Epithelial cell of esophagus (primary cell): ENCODE measurements around the gene RNU7-1.

Experiments used
- DNase-seq: peaks from one replicate; pipeline ENCODE4 v3.0.0; 2010; ENCODE audit warnings: low read depth
- H3K4me3 ChIP-seq: 2 replicates; pipeline ENCODE4 v1.5.1; 2011; ENCODE audit warnings: mild to moderate bottlenecking, low read length, control low read depth
- TF ChIP-seq, protein P1 (sequence below): IDR thresholded peaks from 2 replicates; pipeline ENCODE4 v1.5.1; 2011; ENCODE audit warnings: low read depth, mild to moderate bottlenecking, low read length, control low read depth, inconsistent platforms; ENCODE audit not compliant: insufficient read depth; ENCODE audit errors: missing control alignments

Gene RNU7-1

DNA sequence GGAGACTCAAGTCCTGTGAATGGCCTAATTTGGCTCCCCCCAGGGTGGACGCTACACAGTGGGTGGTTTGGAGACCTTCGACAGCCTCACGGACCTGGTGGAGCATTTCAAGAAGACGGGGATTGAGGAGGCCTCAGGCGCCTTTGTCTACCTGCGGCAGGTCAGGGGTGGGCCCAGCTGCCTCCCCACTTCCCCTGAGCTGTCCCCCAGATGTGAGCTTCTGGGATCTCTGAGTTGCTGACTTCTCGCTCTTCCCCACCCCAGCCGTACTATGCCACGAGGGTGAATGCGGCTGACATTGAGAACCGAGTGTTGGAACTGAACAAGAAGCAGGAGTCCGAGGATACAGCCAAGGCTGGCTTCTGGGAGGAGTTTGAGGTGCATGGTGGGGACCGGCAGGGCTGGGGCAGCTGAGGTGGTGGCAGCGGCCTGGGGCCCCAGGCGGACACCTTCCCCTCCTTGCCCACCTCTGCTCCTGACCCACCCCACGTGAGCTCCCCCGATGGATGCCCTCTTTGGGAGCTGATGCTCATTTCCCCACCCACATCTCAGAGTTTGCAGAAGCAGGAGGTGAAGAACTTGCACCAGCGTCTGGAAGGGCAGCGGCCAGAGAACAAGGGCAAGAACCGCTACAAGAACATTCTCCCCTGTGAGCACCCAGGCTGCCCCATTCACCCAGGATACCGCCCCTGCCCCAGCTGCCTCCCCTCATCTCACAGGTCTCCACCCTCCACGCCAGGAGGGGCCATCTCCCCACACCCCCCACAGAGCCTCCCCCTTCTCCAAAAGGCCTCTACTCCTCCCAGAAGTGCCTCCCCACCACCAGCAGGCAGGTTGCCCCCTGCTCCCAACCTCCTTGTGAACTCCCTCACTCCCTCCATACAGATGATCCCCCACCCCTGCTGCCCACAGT, 11.7 kb downstream of the RNU7-1 start:
- TF ChIP-seq, protein P1, sequence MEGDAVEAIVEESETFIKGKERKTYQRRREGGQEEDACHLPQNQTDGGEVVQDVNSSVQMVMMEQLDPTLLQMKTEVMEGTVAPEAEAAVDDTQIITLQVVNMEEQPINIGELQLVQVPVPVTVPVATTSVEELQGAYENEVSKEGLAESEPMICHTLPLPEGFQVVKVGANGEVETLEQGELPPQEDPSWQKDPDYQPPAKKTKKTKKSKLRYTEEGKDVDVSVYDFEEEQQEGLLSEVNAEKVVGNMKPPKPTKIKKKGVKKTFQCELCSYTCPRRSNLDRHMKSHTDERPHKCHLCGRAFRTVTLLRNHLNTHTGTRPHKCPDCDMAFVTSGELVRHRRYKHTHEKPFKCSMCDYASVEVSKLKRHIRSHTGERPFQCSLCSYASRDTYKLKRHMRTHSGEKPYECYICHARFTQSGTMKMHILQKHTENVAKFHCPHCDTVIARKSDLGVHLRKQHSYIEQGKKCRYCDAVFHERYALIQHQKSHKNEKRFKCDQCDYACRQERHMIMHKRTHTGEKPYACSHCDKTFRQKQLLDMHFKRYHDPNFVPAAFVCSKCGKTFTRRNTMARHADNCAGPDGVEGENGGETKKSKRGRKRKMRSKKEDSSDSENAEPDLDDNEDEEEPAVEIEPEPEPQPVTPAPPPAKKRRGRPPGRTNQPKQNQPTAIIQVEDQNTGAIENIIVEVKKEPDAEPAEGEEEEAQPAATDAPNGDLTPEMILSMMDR, result no peak
- H3K4me3 ChIP-seq, result no peak overlapping the region
- DNase-seq, result no peak

GRCh38 chr12:6956021-6956727, 12.6 kb downstream of the RNU7-1 start:
- DNase-seq, result no peak
- TF ChIP-seq, protein P1, result no peak
- no peak overlapping the region for H3K4me3 ChIP-seq

DNA sequence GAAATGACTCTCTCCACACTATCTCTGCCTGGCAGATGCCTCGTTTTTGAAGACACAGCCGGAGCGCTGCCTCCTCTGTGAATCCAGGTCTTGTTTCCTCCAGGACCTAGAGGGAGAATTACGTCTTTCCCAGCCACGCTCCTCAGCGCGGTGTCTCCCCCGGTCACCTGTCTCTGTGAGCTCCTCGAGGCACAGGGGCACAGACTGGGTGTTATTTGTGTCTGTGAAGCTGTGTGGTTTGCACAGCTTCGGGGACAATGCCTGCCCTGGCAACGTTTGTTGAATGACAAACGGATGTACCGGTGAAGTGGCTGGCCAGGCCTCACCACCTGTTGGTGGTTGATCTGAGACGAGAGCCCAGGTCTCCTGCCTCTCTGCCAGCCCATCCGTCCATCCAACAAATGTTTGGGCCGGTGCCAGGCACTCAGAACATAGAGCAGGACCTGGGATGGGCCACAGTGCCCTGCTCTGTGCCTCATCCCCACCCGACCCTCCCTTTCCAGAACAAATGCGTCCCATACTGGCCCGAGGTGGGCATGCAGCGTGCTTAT, 13.6 kb downstream of the RNU7-1 start:
- DNase-seq, result no peak

GRCh38 chr12:6957741-6958608, 14.4 kb downstream of the RNU7-1 start:
- TF ChIP-seq, protein P1, result no peak
- no peak for DNase-seq
- H3K4me3 ChIP-seq, result no peak overlapping the region

More for the DNA sequence above, 13.6 kb downstream of the RNU7-1 start:
- H3K4me3 ChIP-seq, result no peak overlapping the region
- TF ChIP-seq, protein P1, result no peak

GRCh38 chr12:6958609-6959057, 15.0 kb downstream of the RNU7-1 start:
- H3K4me3 ChIP-seq, result no peak overlapping the region
- DNase-seq, result no peak
- TF ChIP-seq, protein P1, result no peak
